Spleen (tissue), 11 donors: ENCODE data around the gene TBX2. TPM values are rescaled to one million over a fixed set of nuclear protein-coding genes. Genes with fewer than 3 reads are reported as not detected.
A peak's percentile ranks its signal among the peaks of the same experiment; 100 is the strongest.

Experiments used
- DNase-seq: peaks from one replicate; pipeline ENCODE4 v3.0.0-alpha.2; 2020
- H3K27ac ChIP-seq, 8 donors: fragments of 200-600 bp; sonication (generic) in 7 of 8; 1 replicate in 4 of 8; 2 replicates in 4 of 8; pipeline versions ENCODE4 v1.5.0 to v1.8.0; 2016 to 2021; ENCODE audit warnings: inconsistent platforms in 4 of 8, mild to moderate bottlenecking in 4 of 8, moderate library complexity in 1 of 8
- H3K27me3 ChIP-seq, 7 donors: fragments of 200-600 bp; sonication (generic) in 6 of 7; replicated peaks in 1 of 7; 1 replicate in 4 of 7; 2 replicates in 3 of 7; pipeline versions ENCODE4 v1.5.0 to v1.8.0; 2016 to 2021; ENCODE audit warnings: inconsistent platforms in 3 of 7, mild to moderate bottlenecking in 1 of 7
- H3K36me3 ChIP-seq, 6 donors: fragments of 200-600 bp; sonication (generic) in 5 of 6; 1 replicate in 4 of 6; 2 replicates in 2 of 6; pipeline versions ENCODE4 v1.5.0 to v1.8.0; 2016 to 2021; ENCODE audit warnings: inconsistent platforms in 2 of 6
- H3K4me1 ChIP-seq, 6 donors: fragments of 200-600 bp; sonication (generic) in 5 of 6; 1 replicate in 3 of 6; 2 replicates in 3 of 6; pipeline versions ENCODE4 v1.5.0 to v1.8.0; 2016 to 2021; ENCODE audit warnings: inconsistent platforms in 3 of 6
- H3K4me3 ChIP-seq, 8 donors: fragments of 200-600 bp; sonication (generic) in 7 of 8; 1 replicate in 4 of 8; 2 replicates in 4 of 8; pipeline versions ENCODE4 v1.5.0 to v1.8.0; 2016 to 2021; ENCODE audit warnings: inconsistent platforms in 4 of 8, mild to moderate bottlenecking in 4 of 8, moderate library complexity in 2 of 8
- H3K9me3 ChIP-seq, 8 donors: fragments of 200-600 bp; sonication (generic) in 7 of 8; 1 replicate in 4 of 8; 2 replicates in 4 of 8; pipeline versions ENCODE4 v1.5.0 to v1.8.0; 2016 to 2021; ENCODE audit warnings: inconsistent platforms in 4 of 8
- POLR2A ChIP-seq, 3 donors: fragments of 450-650 bp; IDR thresholded peaks; one replicate each; pipeline ENCODE4 v1.5.1; 2017; ENCODE audit warnings: antibody characterized with exemption in 3 of 3, mild to moderate bottlenecking in 1 of 3
- POLR2AphosphoS5 ChIP-seq, 3 donors: sonication (generic); formaldehyde crosslinking; IDR thresholded peaks; one replicate each; pipeline ENCODE4 v1.5.1; 2017; ENCODE audit warnings: antibody characterized with exemption in 3 of 3
- WGBS, 5 donors: extraction: QIAGEN DNeasy Blood & Tissue Kit in 3 of 5; methylation state at CpG; one replicate each; pipeline versions ENCODE4 v1.1.5 to v1.1.7; 2013 to 2018; 5-methylcytosine and 5-hydroxymethylcytosine counted together
- intact Hi-C: fragments of 100-400 bp; cut with DNase I; formaldehyde crosslinking; loops from one replicate; pipeline ENCODE4 v1.15.0; 2023; ENCODE audit warnings: low total_unique reads
- polyA plus RNA-seq, 3 donors: library from polyadenylated mRNA; stranded (reverse); fragments of 200-250 nt; gene quantifications; one replicate each; pipeline ENCODE4 v1.2.1, GENCODE V29; 2013
- total RNA-seq, 7 donors: library from RNA; depleted of rRNA in 3 of 7; stranded (reverse); fragments of >200 nt in 3 of 7; fragmentation: NEBNext Ultra II Directional in 4 of 7; extraction: Animal tissue kit (Norgen Biotek cat#: 25700) in 4 of 7; gene quantifications; one replicate each; pipeline versions ENCODE4 v1.1.0 to v1.2.1, GENCODE V29; 2016 to 2021
- TF ChIP-seq, protein P1 (sequence below), 11 experiments: fragments of 200-600 bp in 7 of 11; fragments of 450-650 bp in 4 of 11; sonication (generic) in 4 of 11; IDR thresholded peaks in 8 of 11; conservative IDR thresholded peaks in 3 of 11; 1 replicate in 7 of 11; 2 replicates in 4 of 11; pipeline versions ENCODE4 v1.4.0 to v1.8.0; 2016 to 2021; ENCODE audit warnings: antibody characterized with exemption in 11 of 11, inconsistent platforms in 4 of 11, mild to moderate bottlenecking in 1 of 11
- donor health status: healthy with polysubstance abuse.
- donor health status: DM: no; HTN: no; CAD: no; lungs with moderate emphysema.
- donor health status: DM: no; HTN: no; CAD: no.
- donor health status: Bipolar disorder and iron deficiency.
- donor health status: healthy.
- donor health status: DM: no; HTN: no; CAD: no.
- donor health status: DM: yes; HTN: yes; CAD: no.

The TBX2 gene
- total and polyA plus RNA-seq, 10 donors: 6.4 to 57.6 (median 24.1) TPM

DNA sequence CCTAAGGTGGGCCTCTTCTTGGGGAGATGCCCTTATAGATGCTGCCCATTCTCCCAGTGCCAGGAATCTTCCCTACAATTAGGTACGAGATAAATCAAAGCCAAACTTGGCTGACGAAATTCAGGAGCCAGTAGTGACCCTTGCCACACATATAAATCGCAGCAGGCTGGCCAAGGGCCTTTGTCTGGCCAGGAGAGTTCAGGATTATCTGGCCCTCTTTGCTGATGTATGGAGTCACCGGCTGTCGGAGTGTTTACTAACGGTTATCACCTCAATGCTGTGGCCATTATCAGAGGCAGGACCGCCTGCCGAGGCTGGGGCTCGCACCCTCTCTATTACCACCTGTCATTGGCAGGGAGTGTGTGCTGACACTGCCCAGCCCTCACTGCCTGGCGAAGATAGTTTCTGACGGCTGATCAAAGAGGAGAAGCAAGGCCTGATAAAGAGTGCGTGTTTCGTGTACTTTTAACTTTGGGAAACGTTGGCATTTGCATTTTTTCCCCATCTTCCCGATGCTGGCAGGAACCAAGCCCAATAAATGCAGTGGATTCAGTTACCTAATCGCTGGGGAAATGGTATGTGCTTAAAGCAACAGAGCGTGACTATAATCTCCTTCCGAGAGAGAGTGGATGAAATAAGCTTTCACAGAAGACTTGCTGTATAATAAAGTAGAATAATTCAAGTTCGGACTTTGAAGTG is 32.8 kb upstream of the TBX2 start:
- intact Hi-C loops: no loop called here
- Histone ChIP-seq H3K4me3 (no peak overlapping the region), H3K9me3 (no peaks in the 10 kb centered on the region), H3K4me1 (no peaks in the 10 kb centered on the region), H3K27ac (no peak overlapping the region), H3K27me3 (no peaks in the 10 kb centered on the region), H3K36me3 (peaks cover 0 to 21% (median 0%) of the 10 kb centered on the region in 6 donors)
- DNase-seq: peak; percentile 46
- no peak for TF ChIP-seq POLR2A (IDR thresholded peaks at IDR 0.05)
- TF ChIP-seq, protein P1, sequence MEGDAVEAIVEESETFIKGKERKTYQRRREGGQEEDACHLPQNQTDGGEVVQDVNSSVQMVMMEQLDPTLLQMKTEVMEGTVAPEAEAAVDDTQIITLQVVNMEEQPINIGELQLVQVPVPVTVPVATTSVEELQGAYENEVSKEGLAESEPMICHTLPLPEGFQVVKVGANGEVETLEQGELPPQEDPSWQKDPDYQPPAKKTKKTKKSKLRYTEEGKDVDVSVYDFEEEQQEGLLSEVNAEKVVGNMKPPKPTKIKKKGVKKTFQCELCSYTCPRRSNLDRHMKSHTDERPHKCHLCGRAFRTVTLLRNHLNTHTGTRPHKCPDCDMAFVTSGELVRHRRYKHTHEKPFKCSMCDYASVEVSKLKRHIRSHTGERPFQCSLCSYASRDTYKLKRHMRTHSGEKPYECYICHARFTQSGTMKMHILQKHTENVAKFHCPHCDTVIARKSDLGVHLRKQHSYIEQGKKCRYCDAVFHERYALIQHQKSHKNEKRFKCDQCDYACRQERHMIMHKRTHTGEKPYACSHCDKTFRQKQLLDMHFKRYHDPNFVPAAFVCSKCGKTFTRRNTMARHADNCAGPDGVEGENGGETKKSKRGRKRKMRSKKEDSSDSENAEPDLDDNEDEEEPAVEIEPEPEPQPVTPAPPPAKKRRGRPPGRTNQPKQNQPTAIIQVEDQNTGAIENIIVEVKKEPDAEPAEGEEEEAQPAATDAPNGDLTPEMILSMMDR (IDR thresholded peaks at IDR 0.05 in 8 of 11, conservative IDR thresholded peaks at IDR 0.05 in 3 of 11): no peak
- no peak for TF ChIP-seq POLR2AphosphoS5 (IDR thresholded peaks at IDR 0.05)
- 80 to 88% (median 86%) methylated on average over 19 of the region's 19 CpGs for WGBS, 5 donors

DNA sequence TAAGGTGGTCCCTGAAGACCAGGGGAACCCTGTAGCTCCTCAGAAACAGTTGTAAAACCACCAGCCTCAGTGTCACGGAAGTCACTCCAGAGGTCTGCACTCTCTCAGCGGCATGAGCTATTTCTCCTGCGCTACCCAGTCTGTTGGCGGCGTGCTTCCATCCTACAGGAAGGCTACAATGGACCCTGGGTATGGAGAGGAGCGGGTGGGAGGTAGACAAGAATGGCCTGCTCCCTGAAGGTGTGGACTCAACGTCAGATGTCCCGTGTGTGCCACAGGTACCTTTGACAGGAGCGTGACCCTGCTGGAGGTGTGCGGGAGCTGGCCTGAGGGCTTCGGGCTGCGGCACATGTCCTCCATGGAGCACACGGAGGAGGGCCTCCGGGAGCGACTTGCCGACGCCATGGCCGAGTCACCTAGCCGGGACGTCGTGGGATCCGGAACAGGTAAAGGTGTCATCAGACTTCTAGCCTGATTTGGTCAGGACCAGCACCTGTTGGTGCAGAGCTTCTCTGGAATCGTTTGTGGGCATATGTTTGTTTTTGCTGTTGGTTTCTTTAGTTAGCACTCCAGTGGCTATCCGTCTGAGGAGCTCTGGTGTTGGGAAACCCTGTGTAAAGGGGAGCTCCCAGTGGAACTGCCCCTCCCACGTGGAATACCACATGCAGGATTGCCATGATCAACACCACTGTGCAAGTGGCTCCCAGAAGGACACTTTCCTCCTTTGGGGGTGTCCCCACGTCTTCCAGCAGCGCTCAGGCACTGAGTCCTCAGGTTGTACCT is 31.4 kb upstream of the TBX2 start:
- H3K36me3 ChIP-seq: peaks cover 0 to 21% (median 0%) of the 10 kb centered on the region in 6 donors
- TF ChIP-seq POLR2A (IDR thresholded peaks at IDR 0.05) (no peak), POLR2AphosphoS5 (IDR thresholded peaks at IDR 0.05) (no peak)
- TF ChIP-seq, protein P1 (IDR thresholded peaks at IDR 0.05 in 8 of 11, conservative IDR thresholded peaks at IDR 0.05 in 3 of 11): no peak
- 91 to 96% (median 95%) methylated on average over 22 to 27 of the region's 27 CpGs for WGBS, 5 donors
- no peak overlapping the region for H3K27ac ChIP-seq
- DNase-seq: peak; percentile 50
- intact Hi-C loops: no loop called here
- peaks cover 0 to 2% (median 0%) of the 10 kb centered on the region in 6 donors for H3K4me1 ChIP-seq
- no peaks in the 10 kb centered on the region for H3K9me3 ChIP-seq
- H3K27me3 ChIP-seq: no peaks in the 10 kb centered on the region
- no peak overlapping the region for H3K4me3 ChIP-seq

- 93 to 97% (median 94%) methylated on average over 7 of the region's 7 CpGs for WGBS, 5 donors
- peaks cover 0 to 7% (median 2%) of the 10 kb centered on the region in 6 donors for H3K4me1 ChIP-seq
- H3K36me3 ChIP-seq: peaks cover 0 to 21% (median 0%) of the 10 kb centered on the region in 6 donors
- H3K27ac ChIP-seq: no peak overlapping the region
- peak; percentile 53 for DNase-seq
- H3K4me3 ChIP-seq: no peak overlapping the region
- no peaks in the 10 kb centered on the region for H3K9me3 ChIP-seq
- H3K27me3 ChIP-seq: no peaks in the 10 kb centered on the region
- TF ChIP-seq POLR2AphosphoS5 (IDR thresholded peaks at IDR 0.05): no peak
- TF ChIP-seq, protein P1 (IDR thresholded peaks at IDR 0.05 in 8 of 11, conservative IDR thresholded peaks at IDR 0.05 in 3 of 11): no peak
- TF ChIP-seq POLR2A (IDR thresholded peaks at IDR 0.05): no peak
- intact Hi-C loops: no loop called here
These were observed 30.7 kb upstream of the TBX2 start for GRCh38 chr17:61368832-61369450.
